PC-3 (cell line): ENCODE results near the gene SEPTIN8. TPM values are rescaled to one million over a fixed set of nuclear protein-coding genes. Genes with fewer than 3 reads are reported as not detected.

Source experiments
- ATAC-seq: fragments of 200-7000 bp; cut with Tn5 transposase; 2 replicates; pipeline ENCODE4 v1.9.1; 2020; ENCODE audit warnings: mild to moderate bottlenecking, moderate library complexity
- BruUV-seq: library from RNA; stranded (reverse); fragments of 400-500 nt; replicated peaks from 2 replicates; lab custom pipeline; 2021; lab: Mats Ljungman, UMichigan
- CTCF ChIA-PET: fragments of 300-600 bp; sonication (Branson Sonifier 250); formaldehyde crosslinking; loops from one replicate; lab custom pipeline; 2022; ENCODE audit warnings: antibody characterized with exemption; lab: Charles Lee
- POLR2A ChIA-PET: fragments of 300-600 bp; sonication (Branson Sonifier 250); formaldehyde crosslinking; loops from one replicate; lab custom pipeline; 2022; ENCODE audit warnings: antibody characterized with exemption; ENCODE audit not compliant: unreplicated experiment; lab: Charles Lee
- DNase-seq: peaks from one replicate; pipeline ENCODE4 v3.0.0-alpha.2; 2015
- H2AFZ ChIP-seq: fragments of 300-600 bp; sonication (generic); 2 replicates; pipeline ENCODE4 v1.6.0; 2016; ENCODE audit warnings: antibody characterized with exemption, low read length
- H3F3A ChIP-seq: fragments of 300-600 bp; sonication (generic); one replicate; pipeline ENCODE4 v1.6.0; 2017; ENCODE audit warnings: antibody characterized with exemption, low read length, control low read depth, mild to moderate bottlenecking; ENCODE audit not compliant: unreplicated experiment
- H3K27ac ChIP-seq: fragments of 300-600 bp; sonication (generic); 2 replicates; pipeline ENCODE4 v1.5.1; 2016; ENCODE audit warnings: mild to moderate bottlenecking, low read length
- H3K27me3 ChIP-seq: fragments of 300-600 bp; sonication (generic); 2 replicates; pipeline ENCODE4 v1.6.1; 2016; ENCODE audit warnings: low read length, mixed read lengths
- H3K36me3 ChIP-seq: fragments of 300-600 bp; sonication (generic); 2 replicates; pipeline ENCODE4 v1.6.1; 2016; ENCODE audit warnings: low read depth, mixed run types, low read length, mixed read lengths
- H3K4me1 ChIP-seq: fragments of 300-600 bp; sonication (generic); 2 replicates; pipeline ENCODE4 v1.5.1; 2016; ENCODE audit warnings: low read length; ENCODE audit not compliant: insufficient read depth
- H3K4me2 ChIP-seq: fragments of 300-600 bp; sonication (generic); 2 replicates; pipeline ENCODE4 v1.6.0; 2016; ENCODE audit warnings: low read length
- H3K4me3 ChIP-seq: fragments of 300-600 bp; sonication (generic); 2 replicates; pipeline ENCODE4 v1.5.1; 2016; ENCODE audit warnings: mild to moderate bottlenecking, low read length, mixed read lengths
- H3K79me2 ChIP-seq: fragments of 300-600 bp; sonication (generic); 2 replicates; pipeline ENCODE4 v1.6.1; 2017; ENCODE audit warnings: low read length, mixed read lengths
- H3K9ac ChIP-seq: fragments of 300-600 bp; sonication (generic); 2 replicates; pipeline ENCODE4 v1.6.0; 2016; ENCODE audit warnings: mild to moderate bottlenecking, low read length
- H3K9me2 ChIP-seq: fragments of 300-600 bp; sonication (generic); replicated peaks from 2 replicates; pipeline ENCODE4 v1.6.1; 2016; ENCODE audit warnings: mixed run types, low read length, mixed read lengths
- H3K9me3 ChIP-seq: fragments of 300-600 bp; sonication (generic); 2 replicates; pipeline ENCODE4 v1.6.1; 2016; ENCODE audit warnings: low read length, mixed read lengths
- H4K20me1 ChIP-seq: fragments of 300-600 bp; sonication (generic); 2 replicates; pipeline ENCODE4 v1.6.1; 2016; ENCODE audit warnings: low read length, mixed read lengths
- CTCF ChIP-seq: fragments of 300-600 bp; sonication (generic); conservative IDR thresholded peaks from 2 replicates; pipeline ENCODE4 v1.5.1; 2017; ENCODE audit warnings: antibody characterized with exemption, low read depth, mild to moderate bottlenecking, low read length
- EZH2 ChIP-seq: fragments of 300-600 bp; sonication (generic); IDR thresholded peaks from one replicate; pipeline ENCODE4 v1.6.1; 2017; ENCODE audit warnings: antibody characterized with exemption, mild to moderate bottlenecking, low read length; ENCODE audit not compliant: unreplicated experiment
- EZH2phosphoT487 ChIP-seq: fragments of 300-600 bp; sonication (generic); IDR thresholded peaks from 2 replicates; pipeline ENCODE4 v1.6.1; 2018; ENCODE audit warnings: mild to moderate bottlenecking, antibody characterized with exemption, low read length, borderline replicate concordance
- intact Hi-C: fragments of 100-400 bp; cut with micrococcal nuclease; formaldehyde crosslinking; loops from 2 replicates; pipeline ENCODE4 v1.9.0; 2023
- total RNA-seq: library from RNA; depleted of rRNA; stranded (reverse); fragments of >200 nt; gene quantifications from 2 replicates; pipeline ENCODE4 v1.2.3, GENCODE V29; 2014

SEPTIN8 gene
- total RNA-seq, 1 experiment from 2014 or later = 21.9 TPM

- no peak for ATAC-seq
- intact Hi-C loops = no loop called here
These were observed 43.4 kb downstream of the SEPTIN8 start for GRCh38 chr5:132733499-132734148.

DNA sequence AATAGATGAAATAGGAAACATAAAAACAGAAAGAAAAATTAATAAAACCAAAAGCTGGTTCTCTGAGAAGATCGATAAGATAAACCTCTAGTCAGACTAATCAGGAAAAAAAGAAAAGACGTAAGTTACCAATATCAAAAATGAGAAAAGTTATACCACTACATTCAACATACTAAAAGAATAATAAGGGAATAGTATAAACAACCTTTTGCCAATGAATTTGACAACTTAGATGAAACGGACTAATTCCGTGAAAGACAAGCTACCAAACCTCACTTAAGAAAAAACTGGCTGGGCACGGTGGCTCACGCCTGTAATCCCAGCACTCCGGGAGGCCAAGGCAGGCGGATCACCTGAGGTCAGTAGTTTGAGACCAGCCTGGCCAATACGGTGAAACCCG is 47.1 kb downstream of the SEPTIN8 start:
- BruUV-seq = no TSS peak
- Histone ChIP-seq H3K79me2 (no peaks in the 10 kb centered on the region), H3K4me2 (no peak overlapping the region), H3K9me2 (no peaks in the 10 kb centered on the region), H3K36me3 (peaks cover 6% of the 10 kb centered on the region), H3K27ac (no peak overlapping the region), H3K27me3 (no peaks in the 10 kb centered on the region), H3K9ac (no peak overlapping the region), H3K4me3 (no peak overlapping the region), H3K4me1 (no peaks in the 10 kb centered on the region), H3F3A (no peaks in the 10 kb centered on the region), H2AFZ (no peak overlapping the region), H4K20me1 (no peaks in the 10 kb centered on the region), H3K9me3 (no peaks in the 10 kb centered on the region)
- ATAC-seq = no peak
- no peak for TF ChIP-seq EZH2
- DNase-seq = no peak
- POLR2A ChIA-PET = no interaction called here
- intact Hi-C loops = no loop called here
- CTCF ChIA-PET = no interaction called here

More at GRCh38 chr5:132733499-132734148, 43.4 kb downstream of the SEPTIN8 start:
- H3K4me3 ChIP-seq = no peak overlapping the region
- ChIA-PET CTCF (no interaction called here), POLR2A (no interaction called here)
- TF ChIP-seq EZH2 = no peak
- no peak for TF ChIP-seq CTCF
- TF ChIP-seq EZH2phosphoT487 = no peak
- no peak for DNase-seq
- H3K4me2 ChIP-seq = no peak overlapping the region
- H3K4me1 ChIP-seq = peaks cover 15% of the 10 kb centered on the region
- H3F3A ChIP-seq = no peaks in the 10 kb centered on the region
- H3K27ac ChIP-seq = no peak overlapping the region
- no peaks in the 10 kb centered on the region for H3K27me3 ChIP-seq
- no peaks in the 10 kb centered on the region for H4K20me1 ChIP-seq
- no peak overlapping the region for H2AFZ ChIP-seq
- peaks cover 21% of the 10 kb centered on the region for H3K79me2 ChIP-seq
- BruUV-seq = no TSS peak
- H3K9me2 ChIP-seq = no peaks in the 10 kb centered on the region
- H3K36me3 ChIP-seq = no peaks in the 10 kb centered on the region
- no peaks in the 10 kb centered on the region for H3K9me3 ChIP-seq
- no peak overlapping the region for H3K9ac ChIP-seq

- Histone ChIP-seq H3K36me3 (peaks cover 6% of the 10 kb centered on the region), H3K27ac (no peak overlapping the region), H3K79me2 (no peaks in the 10 kb centered on the region), H3K4me1 (no peaks in the 10 kb centered on the region), H2AFZ (no peak overlapping the region), H3K9ac (no peak overlapping the region), H3K9me2 (no peaks in the 10 kb centered on the region), H3K4me3 (no peak overlapping the region), H3K9me3 (no peaks in the 10 kb centered on the region), H3K27me3 (no peaks in the 10 kb centered on the region), H4K20me1 (no peaks in the 10 kb centered on the region), H3K4me2 (no peak overlapping the region), H3F3A (no peaks in the 10 kb centered on the region)
- CTCF ChIA-PET = no interaction called here
- BruUV-seq = no TSS peak
- intact Hi-C loops = no loop called here
- DNase-seq (no peak), ATAC-seq (no peak)
- TF ChIP-seq EZH2phosphoT487 (no peak), CTCF (no peak), EZH2 (no peak)
- POLR2A ChIA-PET = no interaction called here
These were observed 51.3 kb downstream of the SEPTIN8 start for GRCh38 chr5:132725745-132726144.
